ENCODE measurements around the gene ARHGEF28. TPM values are rescaled to one million over a fixed set of nuclear protein-coding genes. Genes with fewer than 3 reads are reported as not detected.

Gene ARHGEF28
- total and polyA plus RNA-seq, 2 of the 13 experiments (the other 11 are each of a cell fraction or from before 2014, with no cell fraction given), result 17.4 to 34.1 TPM

- TF ChIP-seq EP300 (IDR thresholded peaks at IDR 0.05; ENCODE audit: low read depth in 2 of 2, low read length in 2 of 2) (no peak), EP300 (CRISPR knock-in tag; IDR thresholded peaks at IDR 0.05; ENCODE audit: borderline replicate concordance) (no peak), TRAFD1 (CRISPR knock-in tag; IDR thresholded peaks at IDR 0.05; ENCODE audit: borderline replicate concordance) (no peak), XRCC5 (optimal IDR thresholded peaks at IDR 0.05; ENCODE audit: low read length) (no peak), ZSCAN30 (CRISPR knock-in tag; IDR thresholded peaks at IDR 0.05) (no peak), ARNTL (CRISPR knock-in tag; IDR thresholded peaks at IDR 0.05) (no peak)
Measured at GRCh38 chr5:73716284-73716808, 90.3 kb downstream of the ARHGEF28 start (continued).

GRCh38 chr5:73718762-73719161 lies 92.8 kb downstream of the ARHGEF28 start:
- H3K27me3 ChIP-seq (ENCODE audit: control insufficient read depth in 1 of 2, insufficient read depth in 2 of 2, low read length in 2 of 2), result no peaks in the 10 kb centered on the region
- FAIRE-seq, result no peak
- H3K27ac ChIP-seq (ENCODE audit: extremely low read length, insufficient read depth, low read length), result no peak overlapping the region
- H3K4me2 ChIP-seq (ENCODE audit: low read depth, low read length), result no peak overlapping the region
- H3K9ac ChIP-seq (ENCODE audit: insufficient read depth, low read depth, low read length), result no peak overlapping the region
- POLR2A ChIA-PET, result no interaction called here
- no peak for DNase-seq (ENCODE audit: low spot score)
- H3K79me2 ChIP-seq (ENCODE audit: insufficient read depth, low read length), result peaks cover 6% of the 10 kb centered on the region
- H4K20me1 ChIP-seq (ENCODE audit: insufficient read depth, low read length), result no peaks in the 10 kb centered on the region
- intact Hi-C loops (cut with micrococcal nuclease; ENCODE audit: unreplicated experiment), result no loop called here
- in situ Hi-C loops (cut with HindIII; ENCODE audit: extremely low pct_ligation_motif_present, low pct_unique_long_range_greater_than_20kb), result no loop called here
- H3K4me1 ChIP-seq (ENCODE audit: insufficient read depth, low read length), result peaks cover 14% of the 10 kb centered on the region
- TF ChIP-seq FOXA1 (IDR thresholded peaks at IDR 0.05), result no peak
- peak; percentile 37; the same call in 1 of the 2 replicates for TF ChIP-seq FOXA1 (CRISPR knock-in tag; IDR thresholded peaks at IDR 0.05)
- TF ChIP-seq ZNF317 (CRISPR knock-in tag; IDR thresholded peaks at IDR 0.05), result peak; percentile 94
- TF ChIP-seq SIN3A (IDR thresholded peaks at IDR 0.05; ENCODE audit: borderline replicate concordance, low read depth, low read length), result no peak
- ATAC-seq, result no peak
- no peak overlapping the region for H2AFZ ChIP-seq (ENCODE audit: low read length)
- H3K9me3 ChIP-seq (ENCODE audit: low read length), result no peaks in the 10 kb centered on the region
- CTCF ChIA-PET (ENCODE audit: low intra/inter-chr PET ratio, low total read pairs), result no interaction called here
- H3K4me3 ChIP-seq (replicated peaks in 1 of 3; ENCODE audit: insufficient read depth in 1 of 3, low read depth in 2 of 3, low read length in 3 of 3), result no peak overlapping the region
- WGBS (ENCODE audit: low lambda C conversion rate), result 83% methylated on average over 3 of the region's 3 CpGs
- no TSS peak for BruUV-seq (replicated peaks)
- peaks cover 3 to 11% of the 10 kb centered on the region in 2 experiments; a peak in 2 of 5 replicates for H3K36me3 ChIP-seq (replicated peaks in 1 of 2; ENCODE audit: control insufficient read depth in 1 of 2, insufficient read depth in 2 of 2, low read length in 2 of 2)
